ENCODE results near the gene MS4A3. TPM values are rescaled to one million over a fixed set of nuclear protein-coding genes. Genes with fewer than 3 reads are reported as not detected.
"Not testable (repeated sequence)": the region's sequence is repeated elsewhere in the genome, so short reads cannot be mapped to it uniquely, and the experiment has no call there.

The MS4A3 gene
- total RNA-seq, 3 donors from 2014 or later (not counting 1 experiment from before 2014, with no cell fraction given) = 1.4 to 62.9 TPM; not detected in 1

GRCh38 chr11:60098508-60098907 lies 42.0 kb downstream of the MS4A3 start:
- no peaks in the 10 kb centered on the region for H3K9me3 ChIP-seq (ENCODE audit: control insufficient read depth, insufficient read depth, low read length)
- no peak for ATAC-seq
- TF ChIP-seq CTCF (IDR thresholded peaks at IDR 0.05) = no peak
- no peaks in the 10 kb centered on the region for H3K36me3 ChIP-seq (ENCODE audit: control insufficient read depth, insufficient read depth, low read length)
- no peak overlapping the region for H3K4me3 ChIP-seq (ENCODE audit: low read length)
- Mint-ChIP-seq H3K27me3 (ENCODE audit: low read depth in 2 of 2) (peaks cover 0 to 7% of the 10 kb centered on the region in 2 donors), H3K4me3 (no peak overlapping the region), H3K9me3 (no peaks in the 10 kb centered on the region), H3K4me1 (no peaks in the 10 kb centered on the region), H3K27ac (no peak overlapping the region), H3K36me3 (no peaks in the 10 kb centered on the region)
- H3K27ac ChIP-seq (ENCODE audit: low read length) = no peak overlapping the region
- no peak for DNase-seq
- no peaks in the 10 kb centered on the region for H3K27me3 ChIP-seq (ENCODE audit: control insufficient read depth, insufficient read depth, low read length)
- no peaks in the 10 kb centered on the region for H3K4me1 ChIP-seq (ENCODE audit: control insufficient read depth, insufficient read depth, low read length)
- intact Hi-C loops (cut with micrococcal nuclease) = no loop called here

GRCh38 chr11:60100516-60100915 lies 44.1 kb downstream of the MS4A3 start:
- Mint-ChIP-seq H3K4me3 (no peak overlapping the region), H3K27me3 (ENCODE audit: low read depth in 2 of 2) (peaks cover 0 to 4% of the 10 kb centered on the region in 2 donors), H3K9me3 (no peaks in the 10 kb centered on the region), H3K27ac (no peak overlapping the region), H3K4me1 (no peaks in the 10 kb centered on the region), H3K36me3 (no peaks in the 10 kb centered on the region)
- Histone ChIP-seq H3K36me3 (ENCODE audit: control insufficient read depth, insufficient read depth, low read length) (no peaks in the 10 kb centered on the region), H3K4me1 (ENCODE audit: control insufficient read depth, insufficient read depth, low read length) (no peaks in the 10 kb centered on the region), H3K27ac (ENCODE audit: low read length) (no peak overlapping the region), H3K9me3 (ENCODE audit: control insufficient read depth, insufficient read depth, low read length) (no peaks in the 10 kb centered on the region), H3K27me3 (ENCODE audit: control insufficient read depth, insufficient read depth, low read length) (no peaks in the 10 kb centered on the region), H3K4me3 (ENCODE audit: low read length) (no peak overlapping the region)
- intact Hi-C loops (cut with micrococcal nuclease) = no loop called here
- no peak for DNase-seq
- TF ChIP-seq CTCF (IDR thresholded peaks at IDR 0.05) = no peak
- WGBS (ENCODE audit: insufficient coverage) = 94% methylated on average over 1 of the region's 1 CpG
- ATAC-seq = no peak

- H3K4me1 Mint-ChIP-seq; H3K27me3 ChIP-seq (ENCODE audit: control insufficient read depth, insufficient read depth, low read length); intact Hi-C loops (cut with micrococcal nuclease); ATAC-seq; H3K9me3 ChIP-seq (ENCODE audit: control insufficient read depth, insufficient read depth, low read length); H3K36me3 ChIP-seq (ENCODE audit: control insufficient read depth, insufficient read depth, low read length); H3K9me3 Mint-ChIP-seq; H3K4me3 ChIP-seq (ENCODE audit: low read length); H3K27me3 Mint-ChIP-seq (ENCODE audit: low read depth in 2 of 2); H3K36me3 Mint-ChIP-seq; H3K4me1 ChIP-seq (ENCODE audit: control insufficient read depth, insufficient read depth, low read length); H3K4me3 Mint-ChIP-seq; H3K27ac Mint-ChIP-seq; H3K27ac ChIP-seq (ENCODE audit: low read length); DNase-seq: not testable (repeated sequence)
- 64% methylated on average over 9 of the region's 11 CpGs for WGBS (ENCODE audit: insufficient coverage)
These were observed 44.9 kb downstream of the MS4A3 start for GRCh38 chr11:60101368-60101767.

GRCh38 chr11:60104471-60105115 lies 48.1 kb downstream of the MS4A3 start:
- WGBS (ENCODE audit: insufficient coverage) = 80% methylated on average over 6 of the region's 8 CpGs
- intact Hi-C loops (cut with micrococcal nuclease) = not testable (repeated sequence)

GRCh38 chr11:60108631-60109030 lies 52.2 kb downstream of the MS4A3 start:
- H3K9me3 ChIP-seq (ENCODE audit: control insufficient read depth, insufficient read depth, low read length); H3K27ac Mint-ChIP-seq; H3K36me3 ChIP-seq (ENCODE audit: control insufficient read depth, insufficient read depth, low read length); H3K4me3 Mint-ChIP-seq; H3K4me1 Mint-ChIP-seq; ATAC-seq; H3K4me1 ChIP-seq (ENCODE audit: control insufficient read depth, insufficient read depth, low read length); H3K4me3 ChIP-seq (ENCODE audit: low read length); intact Hi-C loops (cut with micrococcal nuclease); H3K27ac ChIP-seq (ENCODE audit: low read length); H3K9me3 Mint-ChIP-seq; H3K27me3 ChIP-seq (ENCODE audit: control insufficient read depth, insufficient read depth, low read length); DNase-seq; H3K36me3 Mint-ChIP-seq: not testable (repeated sequence)
- peaks cover 0 to 12% of the 10 kb centered on the region in 2 donors for H3K27me3 Mint-ChIP-seq (ENCODE audit: low read depth in 2 of 2)
- WGBS (ENCODE audit: insufficient coverage) = 91% methylated on average over 4 of the region's 5 CpGs

More at GRCh38 chr11:60104471-60105115, 48.1 kb downstream of the MS4A3 start:
- DNase-seq; H3K9me3 ChIP-seq (ENCODE audit: control insufficient read depth, insufficient read depth, low read length); H3K36me3 Mint-ChIP-seq; H3K4me3 ChIP-seq (ENCODE audit: low read length); H3K27me3 ChIP-seq (ENCODE audit: control insufficient read depth, insufficient read depth, low read length); H3K4me1 ChIP-seq (ENCODE audit: control insufficient read depth, insufficient read depth, low read length); ATAC-seq; H3K27ac ChIP-seq (ENCODE audit: low read length); H3K27me3 Mint-ChIP-seq (ENCODE audit: low read depth in 2 of 2); H3K4me3 Mint-ChIP-seq; H3K4me1 Mint-ChIP-seq; H3K36me3 ChIP-seq (ENCODE audit: control insufficient read depth, insufficient read depth, low read length); H3K9me3 Mint-ChIP-seq; H3K27ac Mint-ChIP-seq: not testable (repeated sequence)

All from natural killer cell (primary cell).